CD14-positive monocyte (primary cell): ENCODE measurements around the gene GALR2. TPM values are rescaled to one million over a fixed set of nuclear protein-coding genes. Genes with fewer than 3 reads are reported as not detected.
"Not testable (repeated sequence)": the region's sequence is repeated elsewhere in the genome, so short reads cannot be mapped to it uniquely, and the experiment has no call there.

Experiments used
- DNase-seq, 3 donors: peaks; one replicate each; pipeline ENCODE4 v3.0.0-alpha.2; 2011 to 2022
- H2AFZ ChIP-seq: 2 replicates; pipeline ENCODE4 v1.6.0; 2012; ENCODE audit warnings: mild to moderate bottlenecking, low read depth, low read length, inconsistent platforms; ENCODE audit not compliant: insufficient read depth, poor library complexity, severe bottlenecking
- H3K27ac ChIP-seq, 2 donors: 1 replicate in 1 of 2; 2 replicates in 1 of 2; pipeline ENCODE4 v1.5.1; 2012 to 2013; ENCODE audit warnings: low read length in 2 of 2, control low read depth in 1 of 2, inconsistent platforms in 1 of 2, low read depth in 1 of 2, mild to moderate bottlenecking in 1 of 2
- H3K27me3 ChIP-seq, 2 donors: one replicate each; pipeline versions ENCODE4 v1.6.0 to v1.6.1; 2011 to 2013; ENCODE audit warnings: low read length in 2 of 2; ENCODE audit not compliant: control insufficient read depth in 2 of 2, insufficient read depth in 2 of 2
- H3K36me3 ChIP-seq, 2 donors: replicated peaks in 1 of 2; 1 replicate in 1 of 2; 2 replicates in 1 of 2; pipeline versions ENCODE4 v1.5.1 to v1.6.1; 2012 to 2013; ENCODE audit warnings: low read length in 2 of 2, control low read depth in 1 of 2, inconsistent platforms in 1 of 2, mild to moderate bottlenecking in 1 of 2; ENCODE audit not compliant: insufficient read depth in 2 of 2, control insufficient read depth in 1 of 2
- H3K4me1 ChIP-seq, 2 donors: 1 replicate in 1 of 2; 2 replicates in 1 of 2; pipeline versions ENCODE4 v1.5.1 to v1.6.1; 2012 to 2013; ENCODE audit warnings: low read length in 2 of 2, control low read depth in 1 of 2, inconsistent platforms in 1 of 2, mild to moderate bottlenecking in 1 of 2, moderate library complexity in 1 of 2; ENCODE audit not compliant: insufficient read depth in 2 of 2, control insufficient read depth in 1 of 2
- H3K4me2 ChIP-seq: replicated peaks from 2 replicates; pipeline ENCODE3; 2012; ENCODE audit warnings: low read length, moderate library complexity, mild to moderate bottlenecking; ENCODE audit not compliant: poor library complexity, severe bottlenecking; ENCODE audit errors: extremely low read depth
- H3K4me3 ChIP-seq, 3 experiments: fragments of 200-600 bp in 1 of 3; sonication (generic) in 1 of 3; replicated peaks in 1 of 3; 1 replicate in 2 of 3; 2 replicates in 1 of 3; pipeline ENCODE4 v1.5.1; 2011 to 2013; ENCODE audit warnings: low read length in 3 of 3, mild to moderate bottlenecking in 3 of 3, control low read depth in 2 of 3, low read depth in 2 of 3, inconsistent platforms in 1 of 3, moderate library complexity in 1 of 3
- H3K79me2 ChIP-seq: 2 replicates; pipeline ENCODE4 v1.6.0; 2012; ENCODE audit warnings: mild to moderate bottlenecking, control low read depth, inconsistent platforms, low read length, moderate library complexity; ENCODE audit not compliant: insufficient read depth
- H3K9ac ChIP-seq: 2 replicates; pipeline ENCODE4 v1.6.0; 2017; ENCODE audit warnings: low read length, mild to moderate bottlenecking; ENCODE audit not compliant: insufficient read depth, poor library complexity, severe bottlenecking
- H3K9me3 ChIP-seq, 2 donors: replicated peaks in 1 of 2; 1 replicate in 1 of 2; 2 replicates in 1 of 2; pipeline versions ENCODE4 v1.5.1 to v1.6.1; 2012 to 2013; ENCODE audit warnings: low read length in 2 of 2, control low read depth in 1 of 2; ENCODE audit not compliant: control insufficient read depth in 1 of 2, insufficient read depth in 1 of 2
- H4K20me1 ChIP-seq: 2 replicates; pipeline ENCODE4 v1.6.0; 2012; ENCODE audit warnings: mild to moderate bottlenecking, low read length, control low read depth, moderate library complexity; ENCODE audit not compliant: insufficient read depth
- H3K27ac Mint-ChIP-seq, 7 donors: one replicate each; pipeline ENCODE4 v1.8.0; 2020; ENCODE audit warnings: mild to moderate bottlenecking in 7 of 7, mixed read lengths in 7 of 7, moderate library complexity in 6 of 7, inconsistent platforms in 2 of 7
- H3K27me3 Mint-ChIP-seq, 3 donors: one replicate each; pipeline ENCODE4 v1.8.0; 2021 to 2022; ENCODE audit warnings: low read depth in 3 of 3, mild to moderate bottlenecking in 3 of 3, mixed read lengths in 3 of 3, moderate library complexity in 3 of 3, inconsistent platforms in 1 of 3
- H3K36me3 Mint-ChIP-seq, 2 donors: one replicate each; pipeline ENCODE4 v1.8.0; 2020; ENCODE audit warnings: mixed read lengths in 2 of 2, inconsistent platforms in 1 of 2, mild to moderate bottlenecking in 1 of 2
- H3K4me1 Mint-ChIP-seq: one replicate; pipeline ENCODE4 v1.8.0; 2020; ENCODE audit warnings: mild to moderate bottlenecking, mixed read lengths
- H3K4me3 Mint-ChIP-seq, 2 donors: one replicate each; pipeline ENCODE4 v1.8.0; 2020; ENCODE audit warnings: mild to moderate bottlenecking in 2 of 2, mixed read lengths in 2 of 2, moderate library complexity in 1 of 2
- H3K9me3 Mint-ChIP-seq, 7 donors: one replicate each; pipeline ENCODE4 v1.8.0; 2020 to 2022; ENCODE audit warnings: mixed read lengths in 7 of 7, mild to moderate bottlenecking in 6 of 7, moderate library complexity in 6 of 7, inconsistent platforms in 2 of 7
- WGBS: methylation state at CpG from one replicate; pipeline ENCODE4 v1.1.5; 2013; ENCODE audit warnings: missing lambda C conversion rate; ENCODE audit not compliant: insufficient coverage; 5-methylcytosine and 5-hydroxymethylcytosine counted together
- intact Hi-C, 2 donors: fragments of 100-400 bp; cut with micrococcal nuclease; formaldehyde crosslinking; loops; one replicate each; pipeline versions ENCODE4 v1.15.0 to v1.15.1; 2023
- polyA plus RNA-seq, 3 donors: library from polyadenylated mRNA; depleted of rRNA in 1 of 3; unstranded in 2 of 3; stranded (reverse) in 1 of 3; fragments of 300-500 nt in 2 of 3; fragments of >200 nt in 1 of 3; fragmentation: Illumina TruSeq in 2 of 3; gene quantifications; 1 replicate in 2 of 3; 2 replicates in 1 of 3; pipeline ENCODE4 v1.2.3, GENCODE V29; 2012 to 2021
- TF ChIP-seq, protein P1 (sequence below): fragments of 200-600 bp; IDR thresholded peaks from one replicate; pipeline ENCODE4 v1.8.0; 2022; ENCODE audit warnings: antibody characterized with exemption, mild to moderate bottlenecking

The GALR2 gene
- polyA plus RNA-seq, 3 donors, result 0.22 to 4.8 (median 1.1) TPM

DNA sequence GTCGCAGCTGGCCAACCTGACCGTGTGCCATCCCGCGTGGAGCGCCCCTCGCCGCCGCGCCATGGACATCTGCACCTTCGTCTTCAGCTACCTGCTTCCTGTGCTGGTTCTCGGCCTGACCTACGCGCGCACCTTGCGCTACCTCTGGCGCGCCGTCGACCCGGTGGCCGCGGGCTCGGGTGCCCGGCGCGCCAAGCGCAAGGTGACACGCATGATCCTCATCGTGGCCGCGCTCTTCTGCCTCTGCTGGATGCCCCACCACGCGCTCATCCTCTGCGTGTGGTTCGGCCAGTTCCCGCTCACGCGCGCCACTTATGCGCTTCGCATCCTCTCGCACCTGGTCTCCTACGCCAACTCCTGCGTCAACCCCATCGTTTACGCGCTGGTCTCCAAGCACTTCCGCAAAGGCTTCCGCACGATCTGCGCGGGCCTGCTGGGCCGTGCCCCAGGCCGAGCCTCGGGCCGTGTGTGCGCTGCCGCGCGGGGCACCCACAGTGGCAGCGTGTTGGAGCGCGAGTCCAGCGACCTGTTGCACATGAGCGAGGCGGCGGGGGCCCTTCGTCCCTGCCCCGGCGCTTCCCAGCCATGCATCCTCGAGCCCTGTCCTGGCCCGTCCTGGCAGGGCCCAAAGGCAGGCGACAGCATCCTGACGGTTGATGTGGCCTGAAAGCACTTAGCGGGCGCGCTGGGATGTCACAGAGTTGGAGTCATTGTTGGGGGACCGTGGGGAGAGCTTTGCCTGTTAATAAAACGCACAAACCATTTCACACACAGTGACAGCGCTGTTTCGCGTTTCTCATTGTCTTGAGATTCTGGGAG is 2.4 kb downstream of the GALR2 start:
- Histone ChIP-seq H2AFZ (peak overlapping the region; percentile 59), H4K20me1 (no peaks in the 10 kb centered on the region), H3K9me3 (peaks cover 0 to 25% of the 10 kb centered on the region in 2 donors), H3K4me1 (peaks cover 46 to 60% of the 10 kb centered on the region in 2 donors), H3K9ac (no peak overlapping the region), H3K79me2 (peaks cover 10% of the 10 kb centered on the region), H3K27me3 (peaks cover 37 to 76% of the 10 kb centered on the region in 2 donors), H3K4me2 (peak overlapping the region; percentile 47), H3K4me3 (peak overlapping the region in 1 of 3 experiments; percentile 49), H3K36me3 (peaks cover 0 to 2% of the 10 kb centered on the region in 2 donors), H3K27ac (no peak overlapping the region)
- WGBS, result 6% methylated on average over 74 of the region's 82 CpGs
- TF ChIP-seq, protein P1, sequence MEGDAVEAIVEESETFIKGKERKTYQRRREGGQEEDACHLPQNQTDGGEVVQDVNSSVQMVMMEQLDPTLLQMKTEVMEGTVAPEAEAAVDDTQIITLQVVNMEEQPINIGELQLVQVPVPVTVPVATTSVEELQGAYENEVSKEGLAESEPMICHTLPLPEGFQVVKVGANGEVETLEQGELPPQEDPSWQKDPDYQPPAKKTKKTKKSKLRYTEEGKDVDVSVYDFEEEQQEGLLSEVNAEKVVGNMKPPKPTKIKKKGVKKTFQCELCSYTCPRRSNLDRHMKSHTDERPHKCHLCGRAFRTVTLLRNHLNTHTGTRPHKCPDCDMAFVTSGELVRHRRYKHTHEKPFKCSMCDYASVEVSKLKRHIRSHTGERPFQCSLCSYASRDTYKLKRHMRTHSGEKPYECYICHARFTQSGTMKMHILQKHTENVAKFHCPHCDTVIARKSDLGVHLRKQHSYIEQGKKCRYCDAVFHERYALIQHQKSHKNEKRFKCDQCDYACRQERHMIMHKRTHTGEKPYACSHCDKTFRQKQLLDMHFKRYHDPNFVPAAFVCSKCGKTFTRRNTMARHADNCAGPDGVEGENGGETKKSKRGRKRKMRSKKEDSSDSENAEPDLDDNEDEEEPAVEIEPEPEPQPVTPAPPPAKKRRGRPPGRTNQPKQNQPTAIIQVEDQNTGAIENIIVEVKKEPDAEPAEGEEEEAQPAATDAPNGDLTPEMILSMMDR, result no peak
- Mint-ChIP-seq H3K36me3 (peaks cover 11 to 14% of the 10 kb centered on the region in 2 donors), H3K27ac (peak overlapping the region in 2 of 7 donors; percentile 30 to 75), H3K27me3 (peaks cover 72 to 79% (median 72%) of the 10 kb centered on the region in 3 donors), H3K9me3 (peaks cover 3 to 33% (median 19%) of the 10 kb centered on the region in 7 donors), H3K4me3 (peak overlapping the region; percentile 54 to 96), H3K4me1 (peaks cover 44% of the 10 kb centered on the region)
- intact Hi-C loops, result no loop called here
- DNase-seq, result peak; percentile 37 to 59 (median 51)

DNA sequence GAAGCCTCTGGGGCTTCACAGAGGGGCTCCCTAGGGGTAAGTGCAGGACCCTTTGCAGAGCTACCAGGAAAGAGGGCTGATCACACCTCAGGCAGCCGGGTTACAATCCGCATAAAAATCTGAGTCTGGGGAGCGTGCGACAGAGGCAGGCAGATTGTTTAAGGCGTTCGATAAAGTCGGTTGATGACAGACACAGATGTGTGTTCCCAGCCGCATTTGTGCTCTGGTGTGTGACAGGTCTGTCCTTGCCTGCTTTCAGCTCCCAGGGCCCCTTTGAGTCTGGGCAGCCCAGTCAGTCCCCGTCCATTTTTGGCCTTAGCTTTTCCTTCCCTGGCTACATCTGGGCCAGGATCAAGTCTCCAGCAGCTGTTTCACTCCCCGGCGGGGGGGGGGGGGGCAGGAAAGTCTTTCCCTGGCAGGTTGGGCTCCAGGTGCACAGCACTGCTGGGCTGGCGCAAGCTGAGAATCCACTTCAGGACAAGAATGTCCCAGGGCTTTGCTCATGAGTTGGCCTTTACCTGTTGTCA is 3.1 kb downstream of the GALR2 start:
- Mint-ChIP-seq H3K27me3 (peaks cover 72 to 79% (median 72%) of the 10 kb centered on the region in 3 donors), H3K4me3 (peak overlapping the region; percentile 54 to 96), H3K9me3 (peaks cover 3 to 33% (median 19%) of the 10 kb centered on the region in 7 donors), H3K36me3 (peaks cover 15 to 21% of the 10 kb centered on the region in 2 donors), H3K27ac (peak overlapping the region in 2 of 7 donors; percentile 30 to 75), H3K4me1 (peaks cover 44% of the 10 kb centered on the region)
- no peak overlapping the region for H3K27ac ChIP-seq
- intact Hi-C loops, result no loop called here
- H3K79me2 ChIP-seq, result peaks cover 3% of the 10 kb centered on the region
- H3K36me3 ChIP-seq, result peaks cover 3 to 8% of the 10 kb centered on the region in 2 donors
- DNase-seq, result no peak
- 36% methylated on average over 8 of the region's 12 CpGs for WGBS
- H3K9me3 ChIP-seq, result peaks cover 0 to 25% of the 10 kb centered on the region in 2 donors
- H3K4me1 ChIP-seq, result peaks cover 46 to 57% of the 10 kb centered on the region in 2 donors
- H3K9ac ChIP-seq, result no peak overlapping the region
- H3K4me2 ChIP-seq, result peak overlapping the region; percentile 47
- TF ChIP-seq, protein P1, result no peak
- no peak overlapping the region for H2AFZ ChIP-seq
- H3K4me3 ChIP-seq, result no peak overlapping the region
- no peaks in the 10 kb centered on the region for H4K20me1 ChIP-seq
- peaks cover 37 to 76% of the 10 kb centered on the region in 2 donors for H3K27me3 ChIP-seq

DNA sequence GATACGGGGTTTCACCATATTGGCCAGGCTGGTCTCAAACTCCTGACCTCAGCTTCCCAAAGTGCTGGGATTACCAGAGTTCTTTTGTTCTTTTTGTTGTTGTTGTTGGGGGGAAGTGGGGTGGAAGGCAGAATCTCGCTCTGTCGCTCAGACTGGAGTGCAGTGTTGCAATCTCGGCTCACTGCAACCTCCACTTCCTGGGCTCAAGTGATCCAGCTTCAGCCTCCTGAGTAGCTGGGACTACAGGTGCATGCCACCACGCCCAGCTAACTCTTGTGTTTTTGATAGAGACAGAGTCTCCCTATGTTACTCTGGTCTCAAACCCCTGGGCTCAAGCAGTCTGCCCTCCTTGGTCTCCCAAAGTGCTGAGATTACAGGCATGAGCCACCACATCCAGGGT is 3.8 kb downstream of the GALR2 start:
- H2AFZ ChIP-seq, H3K4me3 ChIP-seq, intact Hi-C loops, H3K79me2 ChIP-seq, H4K20me1 ChIP-seq, H3K9ac ChIP-seq, H3K4me2 ChIP-seq, DNase-seq, H3K27ac Mint-ChIP-seq, H3K27ac ChIP-seq: not testable (repeated sequence)
- Mint-ChIP-seq H3K4me3 (peak overlapping the region in 1 of 2 donors; percentile 96), H3K27me3 (peaks cover 71 to 78% (median 73%) of the 10 kb centered on the region in 3 donors), H3K36me3 (peaks cover 21 to 28% of the 10 kb centered on the region in 2 donors), H3K4me1 (peaks cover 40% of the 10 kb centered on the region), H3K9me3 (peaks cover 3 to 33% (median 19%) of the 10 kb centered on the region in 7 donors)
- 40% methylated on average over 4 of the region's 5 CpGs for WGBS
- Histone ChIP-seq H3K4me1 (peaks cover 40 to 51% of the 10 kb centered on the region in 2 donors), H3K9me3 (peaks cover 0 to 25% of the 10 kb centered on the region in 2 donors), H3K36me3 (peaks cover 9 to 16% of the 10 kb centered on the region in 2 donors), H3K27me3 (peaks cover 37 to 74% of the 10 kb centered on the region in 2 donors)
